HepG2 (cell line): ENCODE results near the gene MPO. TPM values are rescaled to one million over a fixed set of nuclear protein-coding genes. Genes with fewer than 3 reads are reported as not detected.

Experiments
- ATAC-seq: fragments of 200-7000 bp; cut with Tn5 transposase; 3 replicates; pipeline ENCODE4 v1.9.1; 2020; ENCODE audit warnings: mild to moderate bottlenecking, moderate library complexity
- BruUV-seq: library from RNA; stranded (reverse); fragments of 400-500 nt; replicated peaks from 2 replicates; lab custom pipeline; 2021; lab: Mats Ljungman, UMichigan
- CTCF ChIA-PET: fragments of 300-600 bp; formaldehyde crosslinking; extraction: SDS; loops from one replicate; lab custom pipeline; 2021; ENCODE audit warnings: low total read pairs, inconsistent platforms, low intra/inter-chr PET ratio; lab: Yijun Ruan, JAX
- POLR2A ChIA-PET: fragments of 350-600 bp; sonication (Branson Sonifier 250); formaldehyde crosslinking; loops from one replicate; lab custom pipeline; 2020; ENCODE audit warnings: antibody characterized with exemption, inconsistent platforms; lab: Yijun Ruan, JAX
- DNase-seq: peaks from one replicate; pipeline ENCODE4 v3.0.0-alpha.2; 2015; ENCODE audit warnings: low spot score
- FAIRE-seq: peaks from 3 replicates; lab custom pipeline; 2011; peaks lifted over from hg19 to GRCh38; lab: Jason Lieb, UNC
- H2AFZ ChIP-seq: one replicate; pipeline ENCODE4 v1.6.1; 2011; ENCODE audit warnings: low read length, inconsistent platforms
- H3K27ac ChIP-seq: fragments of 300-600 bp; 3 replicates; pipeline ENCODE4 v1.8.0; 2011; ENCODE audit warnings: mixed run types, mild to moderate bottlenecking, mixed read lengths, low read length, inconsistent platforms; ENCODE audit not compliant: insufficient read depth; ENCODE audit errors: extremely low read length
- H3K27me3 ChIP-seq, 2 experiments: fragments of 200-600 bp in 1 of 2; 2 replicates in 1 of 2; 3 replicates in 1 of 2; pipeline versions ENCODE4 v1.6.0 to v1.8.0; 2011; ENCODE audit warnings: low read length in 2 of 2, mild to moderate bottlenecking in 2 of 2, moderate library complexity in 2 of 2, inconsistent platforms in 1 of 2; ENCODE audit not compliant: insufficient read depth in 2 of 2, control insufficient read depth in 1 of 2
- H3K36me3 ChIP-seq, 2 experiments: fragments of 200-600 bp in 1 of 2; replicated peaks in 1 of 2; 2 replicates in 1 of 2; 3 replicates in 1 of 2; pipeline versions ENCODE4 v1.5.1 to v1.8.0; 2011; ENCODE audit warnings: low read length in 2 of 2, inconsistent platforms in 1 of 2; ENCODE audit not compliant: insufficient read depth in 2 of 2, control insufficient read depth in 1 of 2
- H3K4me1 ChIP-seq: 2 replicates; pipeline ENCODE4 v1.5.1; 2012; ENCODE audit warnings: low read length, inconsistent platforms; ENCODE audit not compliant: insufficient read depth
- H3K4me2 ChIP-seq: 2 replicates; pipeline ENCODE4 v1.6.0; 2011; ENCODE audit warnings: low read depth, low read length, inconsistent platforms
- H3K4me3 ChIP-seq, 3 experiments: fragments of 200-600 bp in 1 of 3; sonication (generic), shearing (Covaris generic) in 1 of 3; replicated peaks in 1 of 3; 2 replicates each; pipeline ENCODE4 v1.5.1; 2011 to 2016; ENCODE audit warnings: low read length in 3 of 3, inconsistent platforms in 2 of 3, low read depth in 2 of 3, mild to moderate bottlenecking in 2 of 3, control low read depth in 1 of 3, mixed read lengths in 1 of 3; ENCODE audit not compliant: insufficient read depth in 1 of 3
- H3K79me2 ChIP-seq: one replicate; pipeline ENCODE4 v1.6.1; 2011; ENCODE audit warnings: low read length, inconsistent platforms; ENCODE audit not compliant: insufficient read depth
- H3K9ac ChIP-seq: 2 replicates; pipeline ENCODE4 v1.6.0; 2011; ENCODE audit warnings: mild to moderate bottlenecking, low read depth, low read length, inconsistent platforms; ENCODE audit not compliant: insufficient read depth
- H3K9me3 ChIP-seq: 2 replicates; pipeline ENCODE4 v1.5.1; 2012; ENCODE audit warnings: mild to moderate bottlenecking, low read length
- H4K20me1 ChIP-seq: 2 replicates; pipeline ENCODE4 v1.6.0; 2011; ENCODE audit warnings: inconsistent platforms, mild to moderate bottlenecking, low read length, moderate library complexity; ENCODE audit not compliant: insufficient read depth
- NCOA5 ChIP-seq: sonication (generic); formaldehyde crosslinking; IDR thresholded peaks from 2 replicates; pipeline ENCODE4 v1.4.0; 2020; ENCODE audit warnings: missing genetic modification reagents
- RBFOX2 ChIP-seq: fragments of 200-400 bp; formaldehyde crosslinking; IDR thresholded peaks from 2 replicates; pipeline ENCODE4 v1.6.1; 2017; ENCODE audit warnings: low read depth, mild to moderate bottlenecking, low read length
- RORA ChIP-seq: sonication (generic); formaldehyde crosslinking; IDR thresholded peaks from 2 replicates; pipeline ENCODE4 v1.5.0; 2020; ENCODE audit warnings: mild to moderate bottlenecking, missing genetic modification reagents, moderate library complexity
- SIX4 ChIP-seq: sonication (generic); formaldehyde crosslinking; IDR thresholded peaks from 2 replicates; pipeline ENCODE4 v1.4.0; 2020; ENCODE audit warnings: missing genetic modification reagents
- SMAD3 ChIP-seq: sonication (generic); formaldehyde crosslinking; IDR thresholded peaks from 2 replicates; pipeline ENCODE4 v1.4.0; 2020; ENCODE audit warnings: missing genetic modification reagents
- XRCC5 ChIP-seq: fragments of 200-400 bp; formaldehyde crosslinking; optimal IDR thresholded peaks from 2 replicates; pipeline ENCODE3; 2017; ENCODE audit warnings: mild to moderate bottlenecking, low read length
- ZNF101 ChIP-seq: sonication (generic); formaldehyde crosslinking; IDR thresholded peaks from 2 replicates; pipeline ENCODE4 v1.4.0; 2020; ENCODE audit warnings: mild to moderate bottlenecking, low read depth, missing genetic modification reagents, borderline replicate concordance
- WGBS: methylation state at CpG from one replicate; pipeline ENCODE4 v1.1.6; 2017; ENCODE audit warnings: low lambda C conversion rate; 5-methylcytosine and 5-hydroxymethylcytosine counted together
- in situ Hi-C: cut with HindIII; loops from 2 replicates; pipeline ENCODE4 v1.10.0; 2017; ENCODE audit warnings: low pct_unique_long_range_greater_than_20kb; ENCODE audit not compliant: extremely low pct_ligation_motif_present
- intact Hi-C: fragments of 100-400 bp; cut with micrococcal nuclease; formaldehyde crosslinking; loops from one replicate; pipeline ENCODE4 v1.10.0; 2022; ENCODE audit not compliant: unreplicated experiment
- polyA plus RNA-seq, 8 experiments: library from polyadenylated mRNA; depleted of rRNA in 3 of 8; stranded (reverse) in 7 of 8; unstranded in 1 of 8; fragments of >200 nt; fragmentation: Illumina TruSeq in 4 of 8; extraction: Trizol in 4 of 8; gene quantifications; 2 replicates each; pipeline versions ENCODE4 v1.2.1 to v1.2.3, GENCODE V29; 2011 to 2016; ENCODE audit warnings: low read depth in 4 of 8, missing spikeins in 1 of 8, mixed read lengths in 1 of 8; ENCODE audit not compliant: insufficient read depth in 1 of 8
- total RNA-seq, 5 experiments: library from RNA; depleted of rRNA; stranded (reverse); fragments of >200 nt; fragmentation: Illumina TruSeq; extraction: Trizol; gene quantifications; 2 replicates each; pipeline ENCODE4 v1.2.3, GENCODE V29; 2016; ENCODE audit warnings: low read depth in 1 of 5
- TF ChIP-seq, protein P1 (sequence below): sonication (generic); formaldehyde crosslinking; IDR thresholded peaks from one replicate; pipeline ENCODE4 v1.5.1; 2020; ENCODE audit warnings: mild to moderate bottlenecking, missing genetic modification reagents; ENCODE audit errors: not compliant biosample characterization
- TF ChIP-seq, protein P2 (sequence below): sonication (generic); formaldehyde crosslinking; IDR thresholded peaks from 2 replicates; pipeline ENCODE4 v1.4.0; 2020; ENCODE audit warnings: missing genetic modification reagents
- TF ChIP-seq, protein P3 (sequence below): IDR thresholded peaks from 2 replicates; pipeline ENCODE4 v1.6.1; 2018; ENCODE audit warnings: missing genetic modification reagents, mild to moderate bottlenecking, missing compliant biosample characterization

The MPO gene
- total and polyA plus RNA-seq, 2 of the 13 experiments (the other 11 are each of a cell fraction or from before 2014, with no cell fraction given): not detected

DNA sequence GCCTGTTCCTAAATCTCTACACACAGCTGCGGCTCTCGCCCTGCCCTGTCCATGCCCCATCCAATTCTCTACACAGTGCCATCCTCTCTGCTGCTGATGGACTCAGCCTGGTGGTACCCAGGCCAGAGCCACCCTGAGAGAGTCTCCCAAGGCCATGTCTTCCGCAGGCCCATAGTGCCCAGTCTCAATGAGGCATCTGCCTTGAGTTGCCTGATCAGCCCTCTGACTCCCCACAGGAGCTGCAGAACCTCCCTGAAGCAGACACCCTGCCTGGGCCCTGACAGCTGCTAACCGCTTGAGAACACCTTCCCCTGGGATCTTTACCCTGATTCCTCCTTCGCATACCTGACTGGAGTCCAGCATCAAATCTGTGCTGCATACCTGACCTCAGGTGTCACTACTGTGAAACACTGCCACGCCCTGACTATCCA lies 34.6 kb upstream of the MPO start (continued):
- TF ChIP-seq, protein P1, sequence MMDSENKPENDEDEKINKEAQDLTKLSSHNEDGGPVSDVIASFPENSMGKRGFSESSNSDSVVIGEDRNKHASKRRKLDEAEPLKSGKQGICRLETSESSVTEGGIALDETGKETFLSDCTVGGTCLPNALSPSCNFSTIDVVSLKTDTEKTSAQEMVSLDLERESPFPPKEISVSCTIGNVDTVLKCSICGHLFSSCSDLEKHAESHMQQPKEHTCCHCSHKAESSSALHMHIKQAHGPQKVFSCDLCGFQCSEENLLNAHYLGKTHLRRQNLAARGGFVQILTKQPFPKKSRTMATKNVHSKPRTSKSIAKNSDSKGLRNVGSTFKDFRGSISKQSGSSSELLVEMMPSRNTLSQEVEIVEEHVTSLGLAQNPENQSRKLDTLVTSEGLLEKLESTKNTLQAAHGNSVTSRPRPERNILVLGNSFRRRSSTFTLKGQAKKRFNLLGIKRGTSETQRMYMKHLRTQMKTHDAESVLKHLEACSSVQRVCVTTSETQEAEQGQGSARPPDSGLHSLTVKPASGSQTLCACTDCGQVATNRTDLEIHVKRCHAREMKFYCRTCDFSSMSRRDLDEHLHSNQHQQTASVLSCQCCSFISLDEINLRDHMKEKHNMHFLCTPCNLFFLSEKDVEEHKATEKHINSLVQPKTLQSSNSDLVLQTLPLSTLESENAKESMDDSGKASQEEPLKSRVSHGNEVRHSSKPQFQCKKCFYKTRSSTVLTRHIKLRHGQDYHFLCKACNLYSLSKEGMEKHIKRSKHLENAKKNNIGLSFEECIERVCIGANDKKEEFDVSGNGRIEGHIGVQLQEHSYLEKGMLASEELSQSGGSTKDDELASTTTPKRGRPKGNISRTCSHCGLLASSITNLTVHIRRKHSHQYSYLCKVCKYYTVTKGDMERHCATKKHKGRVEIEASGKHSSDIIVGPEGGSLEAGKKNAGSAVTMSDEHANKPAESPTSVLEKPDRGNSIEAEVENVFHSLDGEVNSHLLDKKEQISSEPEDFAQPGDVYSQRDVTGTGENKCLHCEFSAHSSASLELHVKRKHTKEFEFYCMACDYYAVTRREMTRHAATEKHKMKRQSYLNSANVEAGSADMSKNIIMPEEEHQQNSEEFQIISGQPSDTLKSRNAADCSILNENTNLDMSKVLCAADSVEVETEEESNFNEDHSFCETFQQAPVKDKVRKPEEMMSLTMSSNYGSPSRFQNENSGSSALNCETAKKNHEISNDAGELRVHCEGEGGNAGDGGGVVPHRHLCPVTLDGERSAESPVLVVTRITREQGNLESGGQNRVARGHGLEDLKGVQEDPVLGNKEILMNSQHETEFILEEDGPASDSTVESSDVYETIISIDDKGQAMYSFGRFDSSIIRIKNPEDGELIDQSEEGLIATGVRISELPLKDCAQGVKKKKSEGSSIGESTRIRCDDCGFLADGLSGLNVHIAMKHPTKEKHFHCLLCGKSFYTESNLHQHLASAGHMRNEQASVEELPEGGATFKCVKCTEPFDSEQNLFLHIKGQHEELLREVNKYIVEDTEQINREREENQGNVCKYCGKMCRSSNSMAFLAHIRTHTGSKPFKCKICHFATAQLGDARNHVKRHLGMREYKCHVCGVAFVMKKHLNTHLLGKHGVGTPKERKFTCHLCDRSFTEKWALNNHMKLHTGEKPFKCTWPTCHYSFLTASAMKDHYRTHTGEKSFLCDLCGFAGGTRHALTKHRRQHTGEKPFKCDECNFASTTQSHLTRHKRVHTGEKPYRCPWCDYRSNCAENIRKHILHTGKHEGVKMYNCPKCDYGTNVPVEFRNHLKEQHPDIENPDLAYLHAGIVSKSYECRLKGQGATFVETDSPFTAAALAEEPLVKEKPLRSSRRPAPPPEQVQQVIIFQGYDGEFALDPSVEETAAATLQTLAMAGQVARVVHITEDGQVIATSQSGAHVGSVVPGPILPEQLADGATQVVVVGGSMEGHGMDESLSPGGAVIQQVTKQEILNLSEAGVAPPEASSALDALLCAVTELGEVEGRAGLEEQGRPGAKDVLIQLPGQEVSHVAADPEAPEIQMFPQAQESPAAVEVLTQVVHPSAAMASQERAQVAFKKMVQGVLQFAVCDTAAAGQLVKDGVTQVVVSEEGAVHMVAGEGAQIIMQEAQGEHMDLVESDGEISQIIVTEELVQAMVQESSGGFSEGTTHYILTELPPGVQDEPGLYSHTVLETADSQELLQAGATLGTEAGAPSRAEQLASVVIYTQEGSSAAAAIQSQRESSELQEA (CRISPR knock-in tag): no peak
- no peak for TF ChIP-seq RBFOX2

DNA sequence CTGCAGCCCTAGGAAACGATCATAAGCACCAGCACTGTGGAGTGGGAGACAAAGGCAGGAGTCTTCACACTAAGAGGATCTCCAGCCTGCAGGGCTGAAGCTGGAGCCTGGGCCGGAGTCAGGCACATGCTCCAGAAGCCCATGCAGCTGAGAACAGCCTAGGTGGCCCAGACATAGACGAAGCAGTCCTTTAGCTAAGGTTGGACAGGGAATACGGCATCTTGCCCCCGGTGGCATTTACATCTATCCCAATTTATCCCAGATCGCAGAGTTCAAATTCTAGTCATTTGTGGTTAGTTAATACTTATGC lies 33.9 kb upstream of the MPO start:
- Histone ChIP-seq H3K4me1 (peaks cover 10% of the 10 kb centered on the region; the same call in 1 of the 2 replicates), H3K9me3 (no peaks in the 10 kb centered on the region), H2AFZ (no peak overlapping the region), H3K9ac (no peak overlapping the region), H3K36me3 (no peaks in the 10 kb centered on the region), H3K27ac (no peak overlapping the region), H4K20me1 (no peaks in the 10 kb centered on the region), H3K27me3 (peaks cover 15 to 70% of the 10 kb centered on the region in 2 experiments; a peak in 4 of 5 replicates), H3K4me2 (no peak overlapping the region), H3K79me2 (no peaks in the 10 kb centered on the region), H3K4me3 (no peak overlapping the region)
- FAIRE-seq (no peak), ATAC-seq (no peak), DNase-seq (no peak)
- POLR2A ChIA-PET: interaction anchor here (1.4 kb wide), 1 partner anchor 103 kb away, joined by 3 read pairs; the partner anchor contains the start of gene RNF43
- WGBS: 24% methylated on average over 5 of the region's 6 CpGs
- intact Hi-C loops: no loop called here
- no TSS peak for BruUV-seq
- in situ Hi-C loops: no loop called here
- CTCF ChIA-PET: interaction anchor here (5.0 kb wide), 1 partner anchor 133 kb away, joined by 121 read pairs; no protein-coding TSS in a partner anchor
- TF ChIP-seq NCOA5 (no peak), RBFOX2 (no peak), ZNF101 (CRISPR knock-in tag) (no peak), RORA (CRISPR knock-in tag) (no peak), XRCC5 (no peak), SIX4 (CRISPR knock-in tag) (no peak), SMAD3 (no peak)
- TF ChIP-seq, protein P2, sequence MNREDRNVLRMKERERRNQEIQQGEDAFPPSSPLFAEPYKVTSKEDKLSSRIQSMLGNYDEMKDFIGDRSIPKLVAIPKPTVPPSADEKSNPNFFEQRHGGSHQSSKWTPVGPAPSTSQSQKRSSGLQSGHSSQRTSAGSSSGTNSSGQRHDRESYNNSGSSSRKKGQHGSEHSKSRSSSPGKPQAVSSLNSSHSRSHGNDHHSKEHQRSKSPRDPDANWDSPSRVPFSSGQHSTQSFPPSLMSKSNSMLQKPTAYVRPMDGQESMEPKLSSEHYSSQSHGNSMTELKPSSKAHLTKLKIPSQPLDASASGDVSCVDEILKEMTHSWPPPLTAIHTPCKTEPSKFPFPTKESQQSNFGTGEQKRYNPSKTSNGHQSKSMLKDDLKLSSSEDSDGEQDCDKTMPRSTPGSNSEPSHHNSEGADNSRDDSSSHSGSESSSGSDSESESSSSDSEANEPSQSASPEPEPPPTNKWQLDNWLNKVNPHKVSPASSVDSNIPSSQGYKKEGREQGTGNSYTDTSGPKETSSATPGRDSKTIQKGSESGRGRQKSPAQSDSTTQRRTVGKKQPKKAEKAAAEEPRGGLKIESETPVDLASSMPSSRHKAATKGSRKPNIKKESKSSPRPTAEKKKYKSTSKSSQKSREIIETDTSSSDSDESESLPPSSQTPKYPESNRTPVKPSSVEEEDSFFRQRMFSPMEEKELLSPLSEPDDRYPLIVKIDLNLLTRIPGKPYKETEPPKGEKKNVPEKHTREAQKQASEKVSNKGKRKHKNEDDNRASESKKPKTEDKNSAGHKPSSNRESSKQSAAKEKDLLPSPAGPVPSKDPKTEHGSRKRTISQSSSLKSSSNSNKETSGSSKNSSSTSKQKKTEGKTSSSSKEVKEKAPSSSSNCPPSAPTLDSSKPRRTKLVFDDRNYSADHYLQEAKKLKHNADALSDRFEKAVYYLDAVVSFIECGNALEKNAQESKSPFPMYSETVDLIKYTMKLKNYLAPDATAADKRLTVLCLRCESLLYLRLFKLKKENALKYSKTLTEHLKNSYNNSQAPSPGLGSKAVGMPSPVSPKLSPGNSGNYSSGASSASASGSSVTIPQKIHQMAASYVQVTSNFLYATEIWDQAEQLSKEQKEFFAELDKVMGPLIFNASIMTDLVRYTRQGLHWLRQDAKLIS (CRISPR knock-in tag): no peak
- TF ChIP-seq, protein P3, sequence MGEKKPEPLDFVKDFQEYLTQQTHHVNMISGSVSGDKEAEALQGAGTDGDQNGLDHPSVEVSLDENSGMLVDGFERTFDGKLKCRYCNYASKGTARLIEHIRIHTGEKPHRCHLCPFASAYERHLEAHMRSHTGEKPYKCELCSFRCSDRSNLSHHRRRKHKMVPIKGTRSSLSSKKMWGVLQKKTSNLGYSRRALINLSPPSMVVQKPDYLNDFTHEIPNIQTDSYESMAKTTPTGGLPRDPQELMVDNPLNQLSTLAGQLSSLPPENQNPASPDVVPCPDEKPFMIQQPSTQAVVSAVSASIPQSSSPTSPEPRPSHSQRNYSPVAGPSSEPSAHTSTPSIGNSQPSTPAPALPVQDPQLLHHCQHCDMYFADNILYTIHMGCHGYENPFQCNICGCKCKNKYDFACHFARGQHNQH: no peak
